ENCODE data around the gene GABRR3.
A peak's percentile ranks its signal among the peaks of the same experiment; 100 is the strongest.

The GABRR3 gene

GRCh38 chr3:97988784-97989568 is 46.1 kb downstream of the GABRR3 start:
- no peak for DNase-seq

GRCh38 chr3:97987306-97987705 is 47.8 kb downstream of the GABRR3 start:
- DNase-seq = no peak

- peak; percentile 48 for DNase-seq
These were observed 51.1 kb downstream of the GABRR3 start for GRCh38 chr3:97983933-97984491.

- peak; percentile 55 for DNase-seq
These were observed 53.2 kb downstream of the GABRR3 start for GRCh38 chr3:97981886-97982285.

- no peak for DNase-seq
These were observed 55.5 kb downstream of the GABRR3 start for GRCh38 chr3:97979610-97980009.

GRCh38 chr3:97975466-97975865 is 59.6 kb downstream of the GABRR3 start:
- DNase-seq = no peak

- DNase-seq = no peak
These were observed 60.1 kb downstream of the GABRR3 start for GRCh38 chr3:97974996-97975395.

- DNase-seq = no peak
These were observed 62.1 kb downstream of the GABRR3 start for GRCh38 chr3:97972976-97973375.

GRCh38 chr3:97971679-97972567 is 63.2 kb downstream of the GABRR3 start, which contains the start of gene RIOX2:
TSS of gene RIOX2 (minus strand) at chr3:97972431. CDS start at chr3:97967593, 4,838 bp downstream.
- peak; percentile 81 for DNase-seq

GRCh38 chr3:97970956-97971620 is 64.0 kb downstream of the GABRR3 start:
- DNase-seq = no peak

- DNase-seq = no peak
These were observed 65.0 kb downstream of the GABRR3 start for GRCh38 chr3:97970156-97970555.

GRCh38 chr3:97969541-97969940 is 65.6 kb downstream of the GABRR3 start:
- DNase-seq = no peak

- DNase-seq = no peak
These were observed 66.7 kb downstream of the GABRR3 start for GRCh38 chr3:97968376-97968775.

- no peak for DNase-seq
These were observed 67.1 kb downstream of the GABRR3 start for GRCh38 chr3:97967966-97968365.

GRCh38 chr3:97960993-97961766 is 73.9 kb downstream of the GABRR3 start:
- DNase-seq = no peak

- no peak for DNase-seq
These were observed 74.6 kb downstream of the GABRR3 start for GRCh38 chr3:97960551-97960950.

- DNase-seq = no peak
These were observed 75.2 kb downstream of the GABRR3 start for GRCh38 chr3:97959872-97960271.

- DNase-seq = no peak
These were observed 76.3 kb downstream of the GABRR3 start for GRCh38 chr3:97958796-97959195.

- DNase-seq = no peak
These were observed 76.7 kb downstream of the GABRR3 start for GRCh38 chr3:97958396-97958795.

- no peak for DNase-seq
These were observed 77.4 kb downstream of the GABRR3 start for GRCh38 chr3:97957617-97958311.

GRCh38 chr3:97956051-97956450 is 79.1 kb downstream of the GABRR3 start:
- DNase-seq = no peak

Data from femur (tissue), 1 donor.